AG04450 (cell line): Measurements from ENCODE around the gene ZSCAN29. TPM values are rescaled to one million over a fixed set of nuclear protein-coding genes. Genes with fewer than 3 reads are reported as not detected.
A peak's percentile ranks its signal among the peaks of the same experiment; 100 is the strongest.
"Not testable (repeated sequence)": the region's sequence is repeated elsewhere in the genome, so short reads cannot be mapped to it uniquely, and the experiment has no call there.

Experiments
- CTCF ChIA-PET: fragments of 300-600, 350-600 bp; formaldehyde crosslinking; extraction: SDS; loops from one replicate; lab custom pipeline; 2022; ENCODE audit warnings: antibody characterized with exemption, inconsistent platforms; lab: Charles Lee
- POLR2A ChIA-PET: fragments of 350-600 bp; formaldehyde crosslinking; extraction: SDS; loops from one replicate; lab custom pipeline; 2021; ENCODE audit warnings: antibody characterized with exemption, inconsistent platforms; lab: Yijun Ruan, JAX
- DNase-seq: peaks from one replicate; pipeline ENCODE4 v3.0.0-alpha.2; 2011; ENCODE audit warnings: low read depth, low spot score
- H3K27ac ChIP-seq: one replicate; pipeline ENCODE4 v1.5.1; 2012; ENCODE audit warnings: low read depth, low read length, control low read depth
- H3K27me3 ChIP-seq: one replicate; pipeline ENCODE4 v1.6.0; 2012; ENCODE audit warnings: low read length; ENCODE audit not compliant: control insufficient read depth, insufficient read depth
- H3K4me3 ChIP-seq: 2 replicates; pipeline ENCODE4 v1.5.1; 2011; ENCODE audit warnings: mild to moderate bottlenecking, low read depth, low read length, control low read depth
- H3K9me3 ChIP-seq: 2 replicates; pipeline ENCODE4 v1.5.1; 2012; ENCODE audit warnings: low read length; ENCODE audit not compliant: control insufficient read depth, insufficient read depth
- CTCF ChIP-seq: IDR thresholded peaks from 2 replicates; pipeline ENCODE4 v1.5.1; 2011; ENCODE audit warnings: low read depth, low read length, control low read depth, inconsistent platforms
- polyA plus RNA-seq: library from polyadenylated mRNA; depleted of rRNA; stranded (reverse); fragments of >200 nt; gene quantifications from 2 replicates; pipeline ENCODE4 v1.2.3, GENCODE V29; 2011

The ZSCAN29 gene
- polyA plus RNA-seq, 1 experiment = 9.6 TPM

- Histone ChIP-seq H3K27ac (no peak overlapping the region), H3K4me3 (no peak overlapping the region), H3K27me3 (no peaks in the 10 kb centered on the region), H3K9me3 (no peaks in the 10 kb centered on the region)
- ChIA-PET POLR2A (no interaction called here), CTCF (no interaction called here)
- no peak for TF ChIP-seq CTCF
- DNase-seq = no peak
Observed at GRCh38 chr15:43403616-43404015, 32.8 kb upstream of the ZSCAN29 start.

- POLR2A ChIA-PET = no interaction called here
- H3K9me3 ChIP-seq = no peaks in the 10 kb centered on the region
- no peak for TF ChIP-seq CTCF
- CTCF ChIA-PET = no interaction called here
- no peak overlapping the region for H3K27ac ChIP-seq
- H3K4me3 ChIP-seq = no peak overlapping the region
- H3K27me3 ChIP-seq = no peaks in the 10 kb centered on the region
- DNase-seq = no peak
Observed at GRCh38 chr15:43402255-43402654, 31.4 kb upstream of the ZSCAN29 start.

DNA sequence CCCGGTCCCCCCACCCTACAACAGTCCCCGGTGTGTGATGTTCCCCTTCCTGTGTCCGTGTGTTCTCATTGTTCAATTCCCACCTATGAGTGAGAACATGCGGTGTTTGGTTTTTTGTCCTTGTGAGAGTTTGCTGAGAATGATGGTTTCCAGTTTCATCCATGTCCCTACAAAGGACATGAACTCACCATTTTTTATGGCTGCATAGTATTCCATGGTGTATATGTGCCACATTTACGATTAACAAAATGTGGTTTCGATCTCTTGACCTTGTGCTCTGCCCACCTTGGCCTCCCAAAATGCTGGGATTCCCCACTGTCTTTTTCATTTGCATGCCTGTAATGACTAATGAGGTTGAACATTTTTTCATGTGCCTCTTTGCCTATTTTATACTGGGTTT is 22.7 kb upstream of the ZSCAN29 start:
- POLR2A ChIA-PET, H3K27me3 ChIP-seq, H3K9me3 ChIP-seq, DNase-seq, H3K27ac ChIP-seq, CTCF ChIA-PET, H3K4me3 ChIP-seq: not testable (repeated sequence)

- CTCF ChIA-PET = interaction anchor here (1.0 to 2.9 kb wide), 4 partner anchors 14 to 123 kb away, joined by 5 to 13 read pairs (median 6); partner anchors contain the start of genes TUBGCP4 and ZSCAN29
- TF ChIP-seq CTCF = no peak
- POLR2A ChIA-PET = no interaction called here
- no peaks in the 10 kb centered on the region for H3K27me3 ChIP-seq
- H3K9me3 ChIP-seq = no peaks in the 10 kb centered on the region
- no peak for DNase-seq
- no peak overlapping the region for H3K27ac ChIP-seq
- H3K4me3 ChIP-seq = no peak overlapping the region
Observed at GRCh38 chr15:43390723-43391122, 19.9 kb upstream of the ZSCAN29 start.

GRCh38 chr15:43383070-43383469 is 12.2 kb upstream of the ZSCAN29 start:
- Histone ChIP-seq H3K27ac (no peak overlapping the region), H3K27me3 (no peaks in the 10 kb centered on the region), H3K4me3 (no peak overlapping the region), H3K9me3 (no peaks in the 10 kb centered on the region)
- TF ChIP-seq CTCF = no peak
- POLR2A ChIA-PET = no interaction called here
- CTCF ChIA-PET = no interaction called here
- DNase-seq = peak; percentile 7

DNA sequence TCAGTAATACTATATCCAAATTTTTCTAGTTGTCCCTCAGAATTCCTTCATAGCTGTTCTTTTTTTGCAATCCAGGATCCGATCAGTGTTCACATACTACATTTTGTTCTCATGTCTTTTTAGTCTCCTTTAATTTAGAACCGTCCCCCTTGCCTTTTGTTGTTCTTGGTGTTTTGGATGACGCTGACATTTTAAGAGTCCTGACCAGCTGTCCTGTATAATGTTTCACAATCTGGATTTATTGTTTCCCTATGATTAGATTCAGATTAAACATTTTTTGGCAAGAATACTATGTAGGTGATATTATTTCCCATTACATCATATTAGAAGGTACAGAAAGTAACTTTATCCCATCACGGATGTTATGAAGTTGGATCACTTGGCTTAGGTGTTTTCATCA is 11.5 kb upstream of the ZSCAN29 start:
- TF ChIP-seq CTCF = no peak
- DNase-seq = no peak
- Histone ChIP-seq H3K27ac (no peak overlapping the region), H3K4me3 (no peak overlapping the region), H3K9me3 (no peaks in the 10 kb centered on the region), H3K27me3 (no peaks in the 10 kb centered on the region)
- ChIA-PET CTCF (no interaction called here), POLR2A (no interaction called here)
